Measurements from ENCODE around the gene NFE2L2.
"Not testable (repeated sequence)": the region's sequence is repeated elsewhere in the genome, so short reads cannot be mapped to it uniquely, and the experiment has no call there.

The NFE2L2 gene

DNA sequence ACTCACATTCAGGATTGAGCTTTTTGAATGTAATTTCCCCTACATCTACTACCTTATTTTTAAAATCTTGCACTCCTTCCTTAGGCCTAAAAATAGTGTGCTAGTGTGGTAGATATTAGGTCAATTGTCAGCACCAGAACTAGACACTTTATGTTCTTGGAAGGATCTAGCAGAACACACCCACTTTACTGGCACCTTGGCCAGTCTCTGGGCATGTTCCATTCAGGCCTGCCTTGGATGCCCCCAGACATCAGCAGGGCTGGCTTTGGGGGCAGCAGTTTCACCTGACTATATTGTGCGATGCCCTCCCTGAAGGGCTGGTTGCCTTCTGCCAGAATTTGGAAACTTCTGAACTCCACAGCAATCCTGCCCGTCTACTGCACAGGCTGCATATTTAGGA, 15.3 kb upstream of the NFE2L2 start:
- no peak for DNase-seq

DNA sequence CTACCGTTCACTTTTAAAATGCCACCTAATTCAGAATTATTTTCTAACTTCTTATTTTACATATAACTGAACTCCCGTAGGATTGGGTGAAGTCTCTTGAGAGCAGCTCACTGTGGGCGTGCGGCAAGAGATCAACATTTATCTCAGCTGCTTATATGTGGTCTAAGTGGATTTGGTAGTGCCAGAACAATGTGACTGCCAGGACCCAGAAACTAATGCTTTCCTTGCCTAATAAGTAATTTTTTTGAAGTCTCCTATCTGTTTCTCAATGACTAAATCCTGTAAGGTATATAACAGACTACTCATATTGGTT, 11.2 kb upstream of the NFE2L2 start:
- no peak for DNase-seq

DNA sequence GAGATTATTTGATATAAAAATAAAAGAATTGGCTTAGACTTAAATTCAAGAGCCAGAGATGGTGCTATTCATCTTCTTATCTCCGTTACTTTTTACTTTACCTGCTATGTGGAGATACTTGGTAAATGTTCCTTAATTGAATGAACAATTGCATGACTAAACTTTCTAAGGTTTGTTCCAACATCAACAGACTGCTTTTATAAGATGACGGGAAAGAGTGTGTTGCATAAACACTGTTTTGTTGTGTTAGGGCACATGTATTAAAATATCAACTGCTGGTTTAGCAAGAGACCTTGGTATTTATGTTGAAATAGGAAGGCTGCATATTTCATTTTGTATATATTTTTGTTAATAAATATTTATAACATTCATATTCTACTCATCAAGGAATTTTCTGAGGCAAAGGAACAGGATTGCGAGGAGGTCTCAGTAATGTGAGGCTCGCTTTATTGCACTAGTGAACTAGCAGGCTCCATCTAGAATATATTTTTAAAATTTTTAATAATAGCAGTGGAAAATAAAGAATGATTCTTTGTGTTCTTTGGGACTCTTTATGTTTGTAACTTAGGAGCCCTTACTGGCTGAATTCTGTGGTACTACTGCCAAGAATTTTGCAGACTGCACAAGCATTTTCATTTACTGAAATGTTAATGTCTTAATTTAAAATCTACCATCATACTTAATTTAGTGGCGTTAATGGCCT, 10.7 kb upstream of the NFE2L2 start:
- no peak for DNase-seq

DNA sequence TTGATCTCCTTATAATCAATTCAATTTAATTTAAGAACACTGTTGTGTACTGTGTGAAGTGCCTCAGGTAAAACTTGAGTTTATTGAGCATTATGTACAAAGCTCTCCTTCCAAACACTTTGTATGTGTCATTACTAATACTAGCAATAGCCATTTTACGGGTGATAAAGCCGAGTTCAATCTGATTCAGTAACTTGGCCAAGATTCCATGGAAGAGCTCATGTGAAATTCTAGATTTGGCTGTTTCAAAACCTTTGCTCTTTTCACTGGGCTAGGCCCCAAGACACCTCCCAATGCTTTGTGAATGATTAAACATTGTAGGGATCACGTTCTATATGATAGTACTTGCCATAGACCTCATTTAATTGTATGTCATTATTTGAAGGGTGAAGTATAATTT, 8.9 kb upstream of the NFE2L2 start:
- no peak for DNase-seq

DNA sequence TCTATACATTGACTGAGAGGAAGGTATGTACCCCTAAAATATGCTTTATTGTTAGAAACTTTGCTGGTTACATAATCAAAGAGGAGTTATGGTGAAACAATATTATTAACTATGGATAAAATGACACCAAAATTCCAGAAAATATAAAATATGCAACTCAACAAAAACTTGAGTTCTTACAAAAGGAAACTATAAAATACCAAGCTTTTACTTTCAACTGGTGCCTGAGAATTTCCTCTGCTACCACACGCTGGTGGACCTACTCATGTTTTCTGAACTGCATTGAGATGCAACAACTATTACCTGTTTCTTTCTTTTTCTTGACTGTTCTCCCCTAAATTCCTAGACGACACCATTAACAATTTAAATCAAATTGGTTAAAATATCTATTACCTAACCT, 8.2 kb upstream of the NFE2L2 start:
- no peak for DNase-seq

DNA sequence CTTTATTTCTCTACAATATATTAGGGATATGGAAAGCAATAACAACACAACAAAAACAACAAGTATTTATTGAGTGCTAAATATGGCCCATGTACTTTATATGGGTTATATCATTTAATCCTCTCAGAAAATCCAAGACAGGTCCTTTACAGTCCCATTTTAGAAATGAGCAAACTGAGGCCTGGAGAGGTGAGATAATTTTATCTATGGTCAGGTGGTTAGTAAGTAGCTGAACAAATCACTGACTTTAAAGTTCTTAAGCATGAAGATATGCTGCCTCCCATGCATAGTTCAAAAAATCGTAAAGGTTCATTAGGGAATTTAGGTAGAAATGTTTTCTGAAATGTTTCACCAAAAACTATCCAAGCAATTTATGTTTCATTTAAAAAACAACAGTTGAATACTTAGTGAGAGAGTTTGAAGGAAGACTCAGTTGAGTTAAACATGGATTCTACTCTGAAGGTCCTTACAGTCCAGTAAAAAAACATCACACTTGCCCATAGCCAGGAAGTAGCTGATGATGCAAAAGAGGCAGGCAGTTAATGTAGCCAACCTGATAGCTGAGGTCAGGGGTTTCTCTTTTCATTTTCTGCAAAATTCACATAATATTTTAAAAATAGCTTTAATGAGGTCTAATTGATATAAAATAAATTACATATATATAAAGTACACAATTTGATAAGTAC, 7.6 kb upstream of the NFE2L2 start:
- no peak for DNase-seq

DNA sequence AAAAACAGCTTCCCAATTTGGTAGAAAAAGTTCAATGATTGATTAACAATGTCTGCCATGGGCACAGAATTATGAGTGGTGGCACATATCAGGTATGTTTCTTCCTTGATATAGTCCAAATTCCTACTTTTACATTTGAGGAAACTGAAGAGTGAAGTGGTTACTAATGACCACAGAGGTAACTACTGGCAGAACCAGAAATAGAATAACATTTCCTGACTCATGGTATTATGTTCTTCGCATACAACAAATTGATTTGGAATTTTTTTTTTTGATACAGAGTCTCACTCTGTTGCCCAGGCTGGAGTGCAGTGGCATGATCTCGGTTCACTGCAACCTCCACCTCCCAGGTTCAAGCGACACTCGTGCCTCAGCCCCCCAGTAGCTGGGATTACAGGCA, 6.0 kb upstream of the NFE2L2 start:
- no peak for DNase-seq

DNA sequence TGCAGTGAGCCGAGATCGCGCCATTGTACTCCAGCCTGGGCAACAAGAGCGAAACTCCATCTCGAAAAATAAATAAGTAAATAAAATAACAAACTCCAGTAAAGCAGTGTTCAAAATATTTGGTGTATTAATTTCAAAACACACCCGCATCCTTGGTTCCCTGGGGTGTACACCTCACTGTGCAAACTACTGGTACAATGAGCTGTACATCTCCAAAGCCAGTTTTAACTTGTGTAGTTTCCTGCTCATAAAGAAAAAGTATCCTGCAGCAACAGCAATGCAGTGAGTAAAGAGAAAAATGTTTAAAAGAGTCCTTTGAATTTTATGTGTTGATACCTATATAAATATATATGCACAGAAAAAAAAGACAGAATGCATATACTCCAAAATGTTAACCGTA, 4.4 kb upstream of the NFE2L2 start:
- DNase-seq: no peak

DNA sequence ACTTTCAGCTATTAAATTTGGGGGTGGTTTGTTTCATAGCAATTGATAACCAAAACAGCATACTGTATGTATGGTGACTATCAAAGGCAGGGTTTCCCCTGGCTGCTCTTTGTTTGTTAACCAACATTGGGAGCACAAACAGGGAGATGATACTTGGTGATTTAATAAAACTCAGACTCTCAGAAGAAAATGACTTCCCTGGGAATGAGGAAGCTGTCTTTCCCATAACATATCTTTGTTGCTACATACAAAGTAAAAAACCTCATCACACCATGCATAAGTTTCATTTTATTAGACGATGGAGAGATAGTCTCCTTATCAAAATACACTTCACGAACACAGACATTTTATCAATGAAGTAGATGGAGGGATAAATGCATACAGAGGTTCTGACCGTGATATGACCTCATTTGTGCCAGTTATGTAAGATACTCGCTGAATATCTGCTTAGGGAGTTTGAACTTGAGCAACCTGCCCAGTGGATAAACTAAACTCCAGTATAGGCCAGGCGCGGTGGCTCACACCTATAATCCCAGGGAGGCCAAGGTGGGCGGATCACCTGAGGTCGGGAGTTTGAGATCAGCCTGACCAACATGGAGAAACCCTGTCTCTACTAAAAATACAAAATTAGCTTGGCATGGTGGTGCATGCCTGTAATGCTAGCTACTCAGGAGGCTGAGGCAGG, 3.8 kb upstream of the NFE2L2 start:
- no peak for DNase-seq

DNA sequence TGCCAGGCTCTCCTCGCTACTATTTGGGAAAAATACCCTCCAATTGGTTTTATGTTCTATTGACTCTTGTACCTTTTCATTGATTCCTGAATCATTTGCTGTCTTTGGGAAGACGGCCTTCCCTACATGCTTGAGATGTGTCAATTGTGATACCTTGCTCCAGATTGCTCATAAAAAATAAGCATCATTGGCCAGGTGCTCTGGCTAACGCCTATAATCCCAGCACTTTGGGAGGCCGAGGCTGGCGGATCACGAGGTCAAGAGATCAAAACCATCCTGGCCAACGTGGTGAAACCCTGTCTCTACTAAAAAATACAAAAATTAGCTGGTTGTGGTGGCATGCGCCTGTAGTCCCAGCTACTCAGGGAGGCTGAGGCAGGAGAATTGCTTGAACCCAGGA, 2.4 kb upstream of the NFE2L2 start:
- not testable (repeated sequence) for DNase-seq

DNA sequence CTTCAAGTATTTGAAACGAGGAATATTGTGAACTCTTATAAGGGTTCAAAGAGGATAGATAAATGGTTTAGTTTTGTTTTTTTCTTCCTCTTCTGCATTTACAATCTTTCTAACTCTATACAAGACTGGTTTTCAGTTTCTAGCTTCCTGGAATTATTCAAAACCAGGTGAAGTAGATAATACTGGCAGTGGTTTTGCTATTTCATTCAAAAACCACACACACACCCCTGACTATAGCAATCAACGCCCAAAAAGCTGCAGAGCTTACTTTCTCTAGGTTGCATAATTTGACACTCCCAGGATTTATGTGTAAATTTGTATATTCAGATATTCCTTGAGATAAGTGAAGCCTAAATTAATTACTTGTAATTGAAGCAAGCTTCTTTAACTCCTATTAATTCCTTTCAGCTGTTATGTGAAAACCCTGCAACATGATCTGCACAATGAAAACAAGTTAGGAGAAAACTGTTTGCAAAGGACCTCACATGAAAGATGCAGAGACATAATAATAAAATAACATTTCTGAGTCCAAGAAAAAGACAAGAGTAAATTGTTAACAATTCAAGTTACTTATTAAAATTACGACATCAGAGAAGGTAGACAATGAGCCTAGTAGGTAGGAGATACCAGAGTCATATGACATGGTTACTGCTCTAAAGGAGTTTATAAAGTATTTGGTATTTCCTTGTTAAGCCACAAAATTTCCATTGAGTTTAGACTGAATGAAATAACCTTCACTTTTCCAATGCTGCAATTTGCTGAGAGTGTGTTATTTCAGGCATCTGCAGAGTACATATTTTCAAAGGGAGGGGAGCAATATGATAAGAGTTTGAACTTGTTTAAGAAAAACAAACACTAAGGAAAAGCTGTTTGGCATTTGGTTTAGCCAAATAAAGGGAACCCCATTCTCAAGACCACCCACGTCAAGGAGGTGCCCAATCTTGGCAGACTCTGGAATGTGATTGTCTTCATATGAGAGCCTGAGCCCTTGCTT, 1.6 kb upstream of the NFE2L2 start:
- DNase-seq: no peak

DNA sequence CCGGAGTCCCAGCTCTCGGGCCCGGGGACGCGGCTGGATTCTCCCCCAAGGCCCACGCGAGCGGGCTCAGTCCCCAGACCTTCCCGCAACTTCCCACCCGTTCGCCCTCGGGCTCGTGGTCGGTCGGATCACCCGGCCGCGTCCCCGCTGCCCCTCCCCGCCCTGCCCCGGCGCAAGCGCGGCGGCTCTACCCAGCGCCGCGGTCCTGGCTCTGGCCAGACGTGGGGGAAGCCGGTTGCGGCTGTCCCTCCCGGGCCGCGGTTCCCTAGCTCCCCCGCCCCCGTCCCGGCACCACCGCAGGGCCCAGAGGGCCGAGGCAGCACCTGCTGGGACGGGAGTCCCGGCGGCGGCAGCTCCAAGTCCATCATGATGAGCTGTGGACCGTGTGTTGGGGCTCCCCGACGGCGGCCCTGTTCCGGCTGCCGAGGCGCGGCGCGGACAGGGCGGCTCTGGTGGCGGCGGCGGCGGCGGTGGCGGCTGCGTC, 276 bp downstream of the NFE2L2 start:
- DNase-seq: no peak

DNA sequence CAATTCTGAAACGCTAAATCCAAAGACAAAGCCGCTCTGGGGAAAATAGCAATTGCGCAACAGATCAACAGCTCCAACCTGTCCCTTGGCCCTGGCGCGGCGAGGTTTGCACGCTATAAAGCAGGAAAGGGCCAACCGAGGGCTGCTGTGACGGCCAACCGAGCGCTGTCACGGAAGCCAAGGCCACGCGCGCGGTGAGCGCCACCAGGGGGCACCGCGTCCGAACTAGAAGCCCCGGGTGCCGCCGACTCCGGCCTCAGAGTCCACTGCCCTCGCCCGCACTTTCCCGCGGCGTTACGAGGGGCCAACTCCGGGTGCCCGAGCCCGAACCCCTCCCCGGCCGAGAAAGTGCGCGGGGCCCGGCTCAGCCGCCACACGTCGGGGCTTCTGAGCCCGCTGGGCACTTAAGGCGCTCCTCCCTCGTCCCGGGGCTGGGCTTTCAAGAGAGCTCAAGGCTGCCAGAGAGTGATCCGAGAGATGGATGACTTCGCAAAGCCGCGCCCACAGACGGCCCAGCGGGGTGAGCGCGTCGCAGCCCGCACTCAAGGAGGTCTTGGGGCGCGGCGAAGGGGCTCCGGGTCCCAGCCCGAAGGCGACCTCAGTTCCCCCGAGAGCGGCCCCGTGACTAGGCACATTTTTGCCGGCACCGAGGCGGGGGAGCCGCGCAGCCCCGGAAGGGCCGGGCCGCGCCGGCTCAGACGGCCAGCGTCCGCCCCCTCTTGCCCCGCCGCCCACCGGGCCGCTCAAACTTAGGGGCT, 897 bp downstream of the NFE2L2 start:
- DNase-seq: peak; percentile 95

DNA sequence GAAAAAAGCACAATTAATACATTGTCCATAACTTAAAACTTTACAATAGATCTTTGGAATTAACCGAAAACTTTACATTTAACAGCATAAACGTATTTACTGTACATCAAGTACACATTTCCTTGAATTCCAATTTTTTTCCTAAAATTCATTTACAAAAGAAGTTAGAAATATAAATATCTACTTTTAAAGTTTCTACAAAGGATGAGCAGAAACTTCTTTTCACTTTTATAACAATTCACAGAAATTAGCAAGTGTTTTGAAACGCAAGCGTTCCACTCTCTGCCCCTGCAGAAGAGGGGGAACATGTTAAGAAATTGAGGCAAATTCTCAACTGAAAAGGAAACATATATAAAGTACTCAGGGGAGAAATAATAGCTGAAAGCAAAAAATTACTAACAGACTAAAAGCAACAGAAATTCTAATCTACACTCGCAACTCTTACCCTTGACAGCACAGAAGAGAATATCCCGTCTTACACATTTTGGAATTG, 1.5 kb downstream of the NFE2L2 start:
- no peak for DNase-seq

DNA sequence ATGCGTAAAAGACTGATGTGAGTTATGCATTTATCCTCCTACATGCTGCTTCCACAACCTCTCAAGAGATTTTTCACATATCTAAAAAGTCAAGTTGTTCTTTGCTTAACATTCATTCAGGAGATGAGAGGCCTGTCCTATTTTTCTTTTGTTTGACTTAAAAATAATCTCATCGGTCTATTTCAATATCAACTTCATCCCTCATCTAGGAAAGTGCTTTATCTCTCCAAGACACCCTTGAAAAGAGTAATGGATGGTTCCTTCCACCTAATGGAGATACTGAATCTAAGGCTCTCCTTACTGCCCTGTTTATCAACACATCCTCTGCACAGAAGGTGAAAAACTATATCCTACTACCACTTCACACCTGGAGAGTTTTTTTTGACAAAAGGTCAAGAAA, 2.4 kb downstream of the NFE2L2 start:
- no peak for DNase-seq

DNA sequence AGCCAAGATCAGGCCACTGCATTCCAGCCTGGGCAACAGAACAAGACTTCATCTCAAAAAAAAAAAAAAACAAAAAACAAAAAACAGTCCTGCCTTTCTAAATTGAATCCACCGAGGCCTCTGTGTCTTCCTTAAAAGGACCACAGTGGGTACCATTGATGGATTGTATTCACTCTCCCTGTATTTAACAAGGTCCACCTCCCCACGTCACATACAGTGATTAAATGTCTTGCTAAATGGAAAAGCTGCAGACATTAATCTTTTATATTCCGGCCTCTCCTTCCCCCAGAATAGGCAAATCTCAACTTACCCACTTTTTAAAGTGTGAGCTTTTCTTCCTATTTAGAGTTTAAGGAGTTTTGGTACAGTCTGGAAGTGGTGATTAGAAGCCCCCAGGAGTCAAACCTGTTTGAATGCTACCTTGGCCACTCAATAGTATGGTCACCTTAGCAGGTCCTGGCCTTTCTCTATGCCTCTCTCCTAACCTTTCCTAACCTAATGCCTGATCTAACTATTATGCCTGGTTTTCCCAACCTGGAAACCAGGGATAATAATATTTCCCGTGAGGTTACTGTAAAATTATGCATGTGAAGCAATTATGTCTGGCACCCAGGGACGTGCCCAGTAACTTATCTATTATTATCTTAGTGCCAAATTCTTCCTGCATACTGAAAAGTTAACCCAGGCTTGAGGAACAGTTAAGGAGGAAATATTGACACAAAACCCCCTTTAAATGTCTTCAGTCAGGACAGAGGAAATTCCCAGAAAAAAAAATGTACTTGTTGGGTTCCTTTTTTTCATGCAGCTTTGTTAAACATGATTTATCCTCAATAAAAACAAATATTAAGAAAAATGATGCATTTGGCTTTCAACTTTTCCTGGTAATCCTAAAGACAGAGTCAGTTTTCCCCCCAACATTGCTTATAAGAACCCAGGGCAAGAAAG, 3.1 kb downstream of the NFE2L2 start:
- no peak for DNase-seq

DNA sequence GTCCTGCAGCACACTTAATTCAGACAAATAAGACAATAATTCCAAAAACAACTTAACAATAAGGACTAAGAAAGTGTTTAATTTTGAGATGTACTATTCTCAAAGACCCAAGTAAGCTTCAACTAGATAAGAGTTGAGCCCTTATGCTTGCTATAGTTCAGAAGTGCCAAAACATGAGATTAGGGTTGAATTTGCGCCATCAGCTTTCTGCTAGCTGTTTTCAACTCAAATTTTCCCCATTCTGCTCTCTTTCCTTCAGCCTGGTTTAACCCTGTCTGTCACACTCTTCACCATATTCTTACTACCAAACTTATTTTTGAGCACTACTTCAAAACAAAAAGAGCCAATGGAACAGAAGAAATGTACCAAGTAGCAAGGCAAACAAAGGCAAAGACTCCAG, 4.1 kb downstream of the NFE2L2 start:
- no peak for DNase-seq

DNA sequence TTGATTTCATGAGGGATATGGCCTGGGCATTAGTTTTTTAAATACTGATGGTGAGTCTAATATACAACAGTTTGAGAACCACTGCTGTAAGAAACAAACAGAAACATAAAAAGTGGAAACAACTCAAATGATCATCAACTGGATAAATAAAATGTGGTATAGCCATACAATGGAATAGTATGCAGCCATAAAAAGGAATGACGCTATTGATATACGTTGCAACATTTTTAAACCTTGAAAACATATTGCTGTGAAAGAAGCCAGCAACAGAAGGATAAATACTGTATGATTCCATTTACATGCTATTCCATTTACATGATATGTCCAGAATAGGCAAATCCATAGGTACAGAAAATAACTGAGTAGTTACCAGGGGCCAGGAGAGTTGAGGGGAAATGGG, 6.5 kb downstream of the NFE2L2 start:
- no peak for DNase-seq

DNA sequence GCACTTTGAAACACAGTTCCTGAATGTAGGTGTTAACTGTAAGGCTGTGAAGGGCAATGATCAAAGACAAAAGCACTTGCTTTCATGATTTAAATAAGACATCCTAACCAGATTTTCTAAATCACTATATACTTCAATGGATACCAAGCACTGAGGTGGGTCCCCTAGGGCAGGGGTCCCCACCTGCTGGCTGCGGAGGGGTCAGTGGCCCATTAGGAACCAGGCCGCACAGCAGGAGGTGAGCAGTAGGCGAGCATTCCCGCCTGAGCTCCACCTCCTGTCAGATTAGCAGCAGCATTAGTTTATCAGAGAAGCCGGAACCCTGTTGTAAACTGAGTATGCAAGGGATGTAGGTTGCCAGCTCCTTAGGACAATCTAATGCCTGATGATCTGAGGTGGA, 7.1 kb downstream of the NFE2L2 start:
- no peak for DNase-seq

DNA sequence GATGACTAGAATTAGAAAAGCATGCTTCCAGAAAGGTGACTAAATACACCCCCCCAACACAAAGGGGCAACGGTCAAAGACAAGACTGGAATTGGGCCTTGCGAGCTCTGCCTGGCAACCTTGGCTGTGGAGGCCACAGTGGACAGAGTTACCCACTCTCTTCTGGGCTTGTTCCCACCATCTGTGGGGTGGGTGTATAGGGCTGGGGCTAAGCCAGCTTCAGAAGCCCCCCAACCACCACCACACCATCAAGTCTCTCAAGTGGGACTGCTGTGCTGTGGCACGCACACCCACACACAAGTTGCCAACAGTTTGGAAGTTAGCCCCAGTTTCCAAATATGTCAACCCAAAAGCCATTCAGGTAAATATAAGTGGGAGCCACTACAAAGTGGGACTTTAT, 7.8 kb downstream of the NFE2L2 start:
- no peak for DNase-seq

DNA sequence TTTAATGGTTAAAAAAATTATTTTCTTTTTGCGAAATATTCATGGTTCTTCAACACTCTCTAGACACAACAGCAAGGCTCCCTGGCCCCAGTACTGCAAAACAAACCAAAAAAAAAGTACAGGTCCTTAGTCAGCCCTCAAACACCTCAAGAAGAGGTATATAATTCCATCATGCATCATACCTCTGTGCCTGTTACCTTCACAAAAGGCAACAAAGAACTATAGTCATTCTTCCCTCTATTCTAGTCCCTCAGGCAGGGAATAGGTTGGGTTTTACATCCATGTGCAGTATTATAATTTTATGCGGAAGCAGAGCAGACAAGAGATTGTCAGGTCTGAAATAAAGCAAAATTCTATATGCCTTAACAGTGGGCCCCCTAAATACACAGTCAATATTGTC, 8.5 kb downstream of the NFE2L2 start:
- no peak for DNase-seq
